Tibial nerve (tissue), 4 donors: ENCODE results near the gene RAB14. TPM values are rescaled to one million over a fixed set of nuclear protein-coding genes. Genes with fewer than 3 reads are reported as not detected.
"Not testable (repeated sequence)": the region's sequence is repeated elsewhere in the genome, so short reads cannot be mapped to it uniquely, and the experiment has no call there.

Experiments
- DNase-seq, 2 donors: peaks; one replicate each; pipeline ENCODE4 v3.0.0-alpha.2; 2019; ENCODE audit warnings: low spot score in 2 of 2
- H3K27ac ChIP-seq, 4 donors: fragments of 200-600 bp; sonication (generic) in 3 of 4; one replicate each; pipeline ENCODE4 v1.5.1; 2017 to 2019; ENCODE audit warnings: mild to moderate bottlenecking in 1 of 4
- H3K27me3 ChIP-seq, 2 donors: fragments of 200-600 bp; sonication (generic) in 1 of 2; one replicate each; pipeline versions ENCODE4 v1.5.1 to v1.6.0; 2017 to 2019
- H3K36me3 ChIP-seq, 3 donors: fragments of 200-600 bp; sonication (generic); one replicate each; pipeline ENCODE4 v1.5.1; 2018 to 2019
- H3K4me1 ChIP-seq, 4 donors: fragments of 200-600 bp; sonication (generic) in 3 of 4; one replicate each; pipeline ENCODE4 v1.5.1; 2017 to 2019
- H3K4me3 ChIP-seq, 4 donors: fragments of 200-600 bp; sonication (generic) in 3 of 4; one replicate each; pipeline ENCODE4 v1.5.1; 2017 to 2019; ENCODE audit warnings: mild to moderate bottlenecking in 1 of 4, moderate library complexity in 1 of 4
- H3K9me3 ChIP-seq, 4 donors: fragments of 200-600 bp; sonication (generic) in 3 of 4; one replicate each; pipeline ENCODE4 v1.5.1; 2017 to 2019
- CTCF ChIP-seq, 5 experiments: fragments of 200-600 bp in 3 of 5; fragments of 450-650 bp in 2 of 5; sonication (generic) in 3 of 5; IDR thresholded peaks; one replicate each; pipeline ENCODE4 v1.5.1; 2016 to 2019; ENCODE audit warnings: antibody characterized with exemption in 5 of 5, mild to moderate bottlenecking in 3 of 5, moderate library complexity in 2 of 5
- EP300 ChIP-seq, 2 donors: sonication (generic); formaldehyde crosslinking; IDR thresholded peaks; one replicate each; pipeline ENCODE4 v1.6.1; 2017; ENCODE audit warnings: antibody characterized with exemption in 2 of 2, mild to moderate bottlenecking in 1 of 2
- POLR2A ChIP-seq, 2 donors: fragments of 450-650 bp; IDR thresholded peaks; one replicate each; pipeline ENCODE4 v1.6.1; 2017; ENCODE audit warnings: antibody characterized with exemption in 2 of 2, mild to moderate bottlenecking in 2 of 2, moderate library complexity in 2 of 2
- WGBS, 2 donors: methylation state at CpG; one replicate each; pipeline ENCODE4 v1.1.5; 2018; 5-methylcytosine and 5-hydroxymethylcytosine counted together
- small RNA-seq: library from RNA; depleted of rRNA; stranded (forward); fragments of <200 nt; gene quantifications from one replicate; pipeline ENCODE3, GENCODE V24; 2016
- total RNA-seq, 4 donors: library from RNA; depleted of rRNA; stranded (reverse); fragments of >200 nt; gene quantifications; one replicate each; pipeline ENCODE4 v1.1.0, GENCODE V29; 2016

The RAB14 gene
- total RNA-seq, 4 donors from 2014 or later = 36.3 to 45.4 (median 40.6) TPM

GRCh38 chr9:121138561-121138960 lies 63.1 kb downstream of the RAB14 start:
- Histone ChIP-seq H3K4me1 (no peaks in the 10 kb centered on the region), H3K9me3 (no peaks in the 10 kb centered on the region), H3K36me3 (peaks cover 0 to 83% (median 2%) of the 10 kb centered on the region in 3 donors), H3K4me3 (no peak overlapping the region), H3K27me3 (no peaks in the 10 kb centered on the region), H3K27ac (no peak overlapping the region)
- TF ChIP-seq POLR2A (IDR thresholded peaks at IDR 0.05) (no peak), CTCF (IDR thresholded peaks at IDR 0.05) (no peak), EP300 (IDR thresholded peaks at IDR 0.05) (no peak)
- DNase-seq = no peak

GRCh38 chr9:121135642-121136041 lies 66.0 kb downstream of the RAB14 start:
- no peaks in the 10 kb centered on the region for H3K9me3 ChIP-seq
- no peak overlapping the region for H3K4me3 ChIP-seq
- 86 to 97% methylated on average over 2 of the region's 2 CpGs for WGBS, 2 donors
- H3K27ac ChIP-seq = no peak overlapping the region
- H3K27me3 ChIP-seq = no peaks in the 10 kb centered on the region
- H3K4me1 ChIP-seq = no peaks in the 10 kb centered on the region
- peaks cover 0 to 68% (median 0%) of the 10 kb centered on the region in 3 donors for H3K36me3 ChIP-seq
- no peak for DNase-seq
- TF ChIP-seq POLR2A (IDR thresholded peaks at IDR 0.05) (no peak), EP300 (IDR thresholded peaks at IDR 0.05) (no peak), CTCF (IDR thresholded peaks at IDR 0.05) (no peak)

- no peaks in the 10 kb centered on the region for H3K27me3 ChIP-seq
- WGBS, 2 donors = 86 to 91% methylated on average over 18 to 19 of the region's 19 CpGs
- H3K36me3 ChIP-seq = peaks cover 0 to 47% (median 0%) of the 10 kb centered on the region in 3 donors
- H3K9me3 ChIP-seq = no peaks in the 10 kb centered on the region
- TF ChIP-seq POLR2A (IDR thresholded peaks at IDR 0.05) (no peak), CTCF (IDR thresholded peaks at IDR 0.05) (no peak), EP300 (IDR thresholded peaks at IDR 0.05) (no peak)
- H3K4me1 ChIP-seq = no peaks in the 10 kb centered on the region
- no peak for DNase-seq
- no peak overlapping the region for H3K4me3 ChIP-seq
- H3K27ac ChIP-seq = no peak overlapping the region
Measured at GRCh38 chr9:121133104-121133816, 68.4 kb downstream of the RAB14 start.

DNA sequence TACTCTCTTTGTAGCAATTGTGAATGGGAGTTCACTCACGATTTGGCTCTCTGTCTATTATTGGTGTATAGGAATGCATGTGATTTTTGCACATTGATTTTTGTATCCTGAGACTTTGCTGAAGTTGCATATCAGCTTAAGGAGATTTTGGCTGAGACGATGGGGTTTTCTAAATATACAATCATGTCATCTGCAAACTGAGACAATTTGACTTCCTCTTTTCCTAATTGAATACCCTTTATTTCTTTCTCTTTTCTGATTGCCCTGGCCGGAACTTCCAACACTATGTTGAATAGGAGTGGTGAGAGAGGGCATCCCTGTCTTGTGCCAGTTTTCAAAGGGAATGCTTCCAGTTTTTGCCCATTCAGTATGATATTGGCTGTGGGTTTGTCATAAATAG lies 72.3 kb downstream of the RAB14 start:
- H3K36me3 ChIP-seq = peaks cover 0 to 50% (median 0%) of the 10 kb centered on the region in 3 donors
- not testable (repeated sequence) for H3K4me1 ChIP-seq, H3K9me3 ChIP-seq, H3K27me3 ChIP-seq, H3K4me3 ChIP-seq, H3K27ac ChIP-seq, DNase-seq
- 78 to 84% methylated on average over 3 of the region's 3 CpGs for WGBS, 2 donors

Small RNA genes within 50 kb of the gene (small RNA-seq; reads per million reads assigned to genes)
- gene RN7SL181P = not detected

Other genes with a start within 250 kb of the RAB14 start
- gene C5, start 151.6 kb downstream of the RAB14 start, total RNA-seq = 10 to 100 TPM; 18.9 to 33.0 (median 23.2) TPM
- gene CNTRL, start 126.9 kb downstream of the RAB14 start, total RNA-seq = 10 to 100 TPM; 23.4 to 32.7 (median 31.0) TPM
- 1,000 to 10,000 TPM; 1,899 to 6,678 (median 4,539) TPM for gene GSN, start 66.3 kb upstream of the RAB14 start, total RNA-seq
- gene STOM, start 168.4 kb upstream of the RAB14 start, total RNA-seq = 100 to 1,000 TPM; 164 to 310 (median 232) TPM